Neural cell (in vitro differentiated cells): ENCODE data around the gene AFAP1. TPM values are rescaled to one million over a fixed set of nuclear protein-coding genes. Genes with fewer than 3 reads are reported as not detected.

Experiments used
- H2AFZ ChIP-seq: fragments of 200-600, 300-800 bp; sonication (generic), shearing (Covaris generic); 2 replicates; pipeline ENCODE4 v1.6.0; 2014; ENCODE audit warnings: low read depth, mild to moderate bottlenecking, antibody characterized with exemption, low read length, moderate library complexity
- H3F3A ChIP-seq: fragments of 200-600 bp; shearing (Covaris generic); 2 replicates; pipeline ENCODE4 v1.6.1; 2016; ENCODE audit warnings: mild to moderate bottlenecking, moderate library complexity, mixed read lengths, antibody characterized with exemption, low read length; ENCODE audit not compliant: insufficient read depth, poor library complexity, severe bottlenecking
- H3K27ac ChIP-seq: fragments of 200-600, 300-800 bp; sonication (generic), shearing (Covaris generic); 2 replicates; pipeline ENCODE4 v1.5.1; 2014; ENCODE audit warnings: mild to moderate bottlenecking, low read length, moderate library complexity
- H3K27me3 ChIP-seq: fragments of 300-800, 200-600 bp; sonication (generic), shearing (Covaris generic); 2 replicates; pipeline ENCODE4 v1.6.0; 2014; ENCODE audit warnings: mild to moderate bottlenecking, low read depth, low read length, moderate library complexity; ENCODE audit not compliant: insufficient read depth
- H3K36me3 ChIP-seq: fragments of 300-800, 200-600 bp; sonication (generic), shearing (Covaris generic); 2 replicates; pipeline ENCODE4 v1.5.1; 2014; ENCODE audit warnings: mild to moderate bottlenecking, antibody characterized with exemption, low read length, moderate library complexity; ENCODE audit not compliant: insufficient read depth
- H3K4me2 ChIP-seq: fragments of 300-800, 200-600 bp; sonication (generic), shearing (Covaris generic); 2 replicates; pipeline ENCODE4 v1.6.0; 2014; ENCODE audit warnings: mild to moderate bottlenecking, low read length
- H3K4me3 ChIP-seq: fragments of 300-800, 200-600 bp; sonication (generic), shearing (Covaris generic); 2 replicates; pipeline ENCODE4 v1.5.1; 2014; ENCODE audit warnings: mild to moderate bottlenecking, low read length, moderate library complexity
- H3K79me2 ChIP-seq: fragments of 200-600 bp; shearing (Covaris generic); replicated peaks from 2 replicates; pipeline ENCODE4 v1.6.0; 2014; ENCODE audit warnings: mild to moderate bottlenecking, low read length, moderate library complexity; ENCODE audit not compliant: insufficient read depth
- H3K9ac ChIP-seq: fragments of 300-800, 200-600 bp; sonication (generic), shearing (Covaris generic); 2 replicates; pipeline ENCODE4 v1.6.1; 2016; ENCODE audit warnings: mild to moderate bottlenecking, low read length, mixed read lengths
- H3K9me2 ChIP-seq: fragments of 200-600 bp; shearing (Covaris generic); 2 replicates; pipeline ENCODE4 v1.6.1; 2016; ENCODE audit warnings: mild to moderate bottlenecking, low read length, mixed read lengths; ENCODE audit not compliant: insufficient read depth
- H3K9me3 ChIP-seq: fragments of 200-600, 300-800 bp; sonication (generic), shearing (Covaris generic); 2 replicates; pipeline ENCODE4 v1.6.1; 2016; ENCODE audit warnings: mild to moderate bottlenecking, mixed run types, low read length, moderate library complexity, mixed read lengths
- H4K20me1 ChIP-seq: fragments of 200-600 bp; shearing (Covaris generic); 2 replicates; pipeline ENCODE4 v1.6.1; 2016; ENCODE audit warnings: mild to moderate bottlenecking, mixed run types; ENCODE audit not compliant: insufficient read depth
- CTCF ChIP-seq: fragments of 450-650 bp; IDR thresholded peaks from 2 replicates; pipeline ENCODE4 v1.5.1; 2014; ENCODE audit warnings: antibody characterized with exemption, mild to moderate bottlenecking, moderate library complexity; ENCODE audit not compliant: poor library complexity, severe bottlenecking
- EP300 ChIP-seq: fragments of 450-650 bp; conservative IDR thresholded peaks from 2 replicates; pipeline ENCODE4 v1.6.1; 2014; ENCODE audit warnings: antibody characterized with exemption, mild to moderate bottlenecking, moderate library complexity; ENCODE audit not compliant: poor library complexity, severe bottlenecking
- EZH2 ChIP-seq: fragments of 200-600, 300-800 bp; shearing (Covaris generic), sonication (generic); IDR thresholded peaks from 2 replicates; pipeline ENCODE4 v1.6.1; 2014; ENCODE audit warnings: antibody characterized with exemption, low read length, borderline replicate concordance, mild to moderate bottlenecking; ENCODE audit not compliant: insufficient read depth, poor library complexity, severe bottlenecking
- MXI1 ChIP-seq: fragments of 450-650 bp; conservative IDR thresholded peaks from 2 replicates; pipeline ENCODE4 v1.6.1; 2014; ENCODE audit warnings: antibody characterized with exemption, mild to moderate bottlenecking; ENCODE audit not compliant: poor library complexity, severe bottlenecking
- POLR2AphosphoS5 ChIP-seq: IDR thresholded peaks from 2 replicates; pipeline ENCODE4 v1.6.1; 2012
- RAD21 ChIP-seq: fragments of 450-650 bp; conservative IDR thresholded peaks from 2 replicates; pipeline ENCODE4 v1.6.1; 2014; ENCODE audit warnings: antibody characterized with exemption, mild to moderate bottlenecking, moderate library complexity
- SMC3 ChIP-seq: fragments of 450-650 bp; conservative IDR thresholded peaks from 2 replicates; pipeline ENCODE4 v1.6.1; 2014; ENCODE audit warnings: antibody characterized with exemption, mild to moderate bottlenecking, moderate library complexity; ENCODE audit not compliant: poor library complexity
- TAF1 ChIP-seq: IDR thresholded peaks from 2 replicates; pipeline ENCODE4 v1.6.1; 2012; ENCODE audit warnings: low read depth
- polyA plus RNA-seq: library from polyadenylated mRNA; depleted of rRNA; stranded (reverse); fragments of >200 nt; gene quantifications from 2 replicates; pipeline ENCODE4 v1.2.3, GENCODE V29; 2014
- TF ChIP-seq, protein P1 (sequence below): IDR thresholded peaks from 2 replicates; pipeline ENCODE4 v1.6.1; 2012; ENCODE audit warnings: borderline replicate concordance

The AFAP1 gene
- polyA plus RNA-seq, 1 donor from 2014 or later, result 38.9 TPM

DNA sequence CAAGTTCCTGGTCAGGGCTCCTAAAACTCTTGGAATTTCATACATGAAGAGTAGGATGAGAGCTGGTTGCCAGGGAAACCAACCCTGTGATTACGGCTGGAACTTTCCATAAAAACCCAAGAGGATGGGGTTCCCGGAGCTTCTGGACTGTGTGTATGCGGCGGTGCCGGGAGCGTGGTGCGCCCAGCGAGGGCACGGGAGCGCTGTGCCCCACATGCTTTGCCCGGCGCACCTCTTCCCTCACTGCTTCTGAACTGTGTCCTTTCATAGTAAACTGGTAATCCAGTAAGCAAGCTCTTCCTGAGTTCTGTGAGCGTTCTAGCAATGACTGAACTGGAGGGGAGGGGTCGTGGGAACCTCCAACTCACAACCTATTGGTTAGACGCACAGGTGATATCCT lies 152.6 kb downstream of the AFAP1 start:
- peaks cover 10% of the 10 kb centered on the region for H3K36me3 ChIP-seq
- no peak overlapping the region for H3K4me2 ChIP-seq
- no peak overlapping the region for H3K27ac ChIP-seq
- H3K4me3 ChIP-seq, result no peak overlapping the region
- no peak overlapping the region for H2AFZ ChIP-seq
- no peaks in the 10 kb centered on the region for H3K27me3 ChIP-seq
- TF ChIP-seq MXI1 (no peak), POLR2AphosphoS5 (no peak), SMC3 (no peak), EZH2 (no peak)
- TF ChIP-seq, protein P1, sequence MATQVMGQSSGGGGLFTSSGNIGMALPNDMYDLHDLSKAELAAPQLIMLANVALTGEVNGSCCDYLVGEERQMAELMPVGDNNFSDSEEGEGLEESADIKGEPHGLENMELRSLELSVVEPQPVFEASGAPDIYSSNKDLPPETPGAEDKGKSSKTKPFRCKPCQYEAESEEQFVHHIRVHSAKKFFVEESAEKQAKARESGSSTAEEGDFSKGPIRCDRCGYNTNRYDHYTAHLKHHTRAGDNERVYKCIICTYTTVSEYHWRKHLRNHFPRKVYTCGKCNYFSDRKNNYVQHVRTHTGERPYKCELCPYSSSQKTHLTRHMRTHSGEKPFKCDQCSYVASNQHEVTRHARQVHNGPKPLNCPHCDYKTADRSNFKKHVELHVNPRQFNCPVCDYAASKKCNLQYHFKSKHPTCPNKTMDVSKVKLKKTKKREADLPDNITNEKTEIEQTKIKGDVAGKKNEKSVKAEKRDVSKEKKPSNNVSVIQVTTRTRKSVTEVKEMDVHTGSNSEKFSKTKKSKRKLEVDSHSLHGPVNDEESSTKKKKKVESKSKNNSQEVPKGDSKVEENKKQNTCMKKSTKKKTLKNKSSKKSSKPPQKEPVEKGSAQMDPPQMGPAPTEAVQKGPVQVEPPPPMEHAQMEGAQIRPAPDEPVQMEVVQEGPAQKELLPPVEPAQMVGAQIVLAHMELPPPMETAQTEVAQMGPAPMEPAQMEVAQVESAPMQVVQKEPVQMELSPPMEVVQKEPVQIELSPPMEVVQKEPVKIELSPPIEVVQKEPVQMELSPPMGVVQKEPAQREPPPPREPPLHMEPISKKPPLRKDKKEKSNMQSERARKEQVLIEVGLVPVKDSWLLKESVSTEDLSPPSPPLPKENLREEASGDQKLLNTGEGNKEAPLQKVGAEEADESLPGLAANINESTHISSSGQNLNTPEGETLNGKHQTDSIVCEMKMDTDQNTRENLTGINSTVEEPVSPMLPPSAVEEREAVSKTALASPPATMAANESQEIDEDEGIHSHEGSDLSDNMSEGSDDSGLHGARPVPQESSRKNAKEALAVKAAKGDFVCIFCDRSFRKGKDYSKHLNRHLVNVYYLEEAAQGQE, result no peak
- no peak overlapping the region for H3K9ac ChIP-seq
- H3K79me2 ChIP-seq, result no peaks in the 10 kb centered on the region
- H3K9me3 ChIP-seq, result no peaks in the 10 kb centered on the region
- no peaks in the 10 kb centered on the region for H3K9me2 ChIP-seq
- H3F3A ChIP-seq, result no peaks in the 10 kb centered on the region
- no peaks in the 10 kb centered on the region for H4K20me1 ChIP-seq

GRCh38 chr4:7786517-7786916 lies 153.1 kb downstream of the AFAP1 start:
- no peaks in the 10 kb centered on the region for H3K79me2 ChIP-seq

GRCh38 chr4:7786040-7786439 lies 153.6 kb downstream of the AFAP1 start:
- no peak overlapping the region for H2AFZ ChIP-seq
- no peak overlapping the region for H3K4me3 ChIP-seq
- H3K9me3 ChIP-seq, result no peaks in the 10 kb centered on the region
- no peak overlapping the region for H3K9ac ChIP-seq
- H3F3A ChIP-seq, result no peaks in the 10 kb centered on the region
- no peak overlapping the region for H3K27ac ChIP-seq
- H3K27me3 ChIP-seq, result no peaks in the 10 kb centered on the region
- peaks cover 10% of the 10 kb centered on the region for H3K36me3 ChIP-seq
- no peaks in the 10 kb centered on the region for H3K9me2 ChIP-seq
- no peaks in the 10 kb centered on the region for H4K20me1 ChIP-seq
- H3K4me2 ChIP-seq, result no peak overlapping the region
- H3K79me2 ChIP-seq, result no peaks in the 10 kb centered on the region
- TF ChIP-seq, protein P1, result no peak
- no peak for TF ChIP-seq POLR2AphosphoS5
- TF ChIP-seq MXI1, result no peak
- TF ChIP-seq EZH2, result no peak
- no peak for TF ChIP-seq SMC3
- no peak for TF ChIP-seq RAD21
- no peak for TF ChIP-seq CTCF
- no peak for TF ChIP-seq TAF1
- no peak for TF ChIP-seq EP300

More at GRCh38 chr4:7786517-7786916, 153.1 kb downstream of the AFAP1 start:
- H4K20me1 ChIP-seq, result no peaks in the 10 kb centered on the region
- TF ChIP-seq SMC3 (no peak), TAF1 (no peak), POLR2AphosphoS5 (no peak)
- no peaks in the 10 kb centered on the region for H3K9me2 ChIP-seq
- H3K27me3 ChIP-seq, result no peaks in the 10 kb centered on the region
- H3K9me3 ChIP-seq, result no peaks in the 10 kb centered on the region
- H3K9ac ChIP-seq, result no peak overlapping the region
- no peak overlapping the region for H3K4me2 ChIP-seq
- H3K4me3 ChIP-seq, result no peak overlapping the region
- no peak overlapping the region for H2AFZ ChIP-seq
- no peaks in the 10 kb centered on the region for H3F3A ChIP-seq
- no peak overlapping the region for H3K27ac ChIP-seq
- H3K36me3 ChIP-seq, result peaks cover 10% of the 10 kb centered on the region
